HepG2 (cell line): Measurements from ENCODE around the gene CNPY1. TPM values are rescaled to one million over a fixed set of nuclear protein-coding genes. Genes with fewer than 3 reads are reported as not detected.

ENCODE experiments used
- HNF1A ChIP-seq, 2 experiments: sonication (generic) in 1 of 2; formaldehyde crosslinking in 1 of 2; IDR thresholded peaks; 2 replicates each; pipeline versions ENCODE4 v1.4.0 to v1.6.1; 2016 to 2020; ENCODE audit warnings: borderline replicate concordance in 1 of 2, low read depth in 1 of 2, mild to moderate bottlenecking in 1 of 2, missing genetic modification reagents in 1 of 2
- NFE2 ChIP-seq: sonication (generic); formaldehyde crosslinking; IDR thresholded peaks from 2 replicates; pipeline ENCODE4 v1.4.0; 2020; ENCODE audit warnings: missing genetic modification reagents
- SMAD3 ChIP-seq: sonication (generic); formaldehyde crosslinking; IDR thresholded peaks from 2 replicates; pipeline ENCODE4 v1.4.0; 2020; ENCODE audit warnings: missing genetic modification reagents
- ZHX2 ChIP-seq, 2 experiments: sonication (generic) in 1 of 2; formaldehyde crosslinking in 1 of 2; IDR thresholded peaks; 2 replicates each; pipeline versions ENCODE4 v1.6.1 to v1.9.0; 2014 to 2022; ENCODE audit warnings: antibody characterized with exemption in 1 of 2, borderline replicate concordance in 1 of 2, inconsistent platforms in 1 of 2, low read depth in 1 of 2, missing genetic modification reagents in 1 of 2
- polyA plus RNA-seq, 8 experiments: library from polyadenylated mRNA; depleted of rRNA in 3 of 8; stranded (reverse) in 7 of 8; unstranded in 1 of 8; fragments of >200 nt; fragmentation: Illumina TruSeq in 4 of 8; extraction: Trizol in 4 of 8; gene quantifications; 2 replicates each; pipeline versions ENCODE4 v1.2.1 to v1.2.3, GENCODE V29; 2011 to 2016; ENCODE audit warnings: low read depth in 4 of 8, missing spikeins in 1 of 8, mixed read lengths in 1 of 8; ENCODE audit not compliant: insufficient read depth in 1 of 8
- total RNA-seq, 5 experiments: library from RNA; depleted of rRNA; stranded (reverse); fragments of >200 nt; fragmentation: Illumina TruSeq; extraction: Trizol; gene quantifications; 2 replicates each; pipeline ENCODE4 v1.2.3, GENCODE V29; 2016; ENCODE audit warnings: low read depth in 1 of 5

CNPY1 gene
- total and polyA plus RNA-seq, 2 of the 13 experiments (the other 11 are each of a cell fraction or from before 2014, with no cell fraction given), result not detected

DNA sequence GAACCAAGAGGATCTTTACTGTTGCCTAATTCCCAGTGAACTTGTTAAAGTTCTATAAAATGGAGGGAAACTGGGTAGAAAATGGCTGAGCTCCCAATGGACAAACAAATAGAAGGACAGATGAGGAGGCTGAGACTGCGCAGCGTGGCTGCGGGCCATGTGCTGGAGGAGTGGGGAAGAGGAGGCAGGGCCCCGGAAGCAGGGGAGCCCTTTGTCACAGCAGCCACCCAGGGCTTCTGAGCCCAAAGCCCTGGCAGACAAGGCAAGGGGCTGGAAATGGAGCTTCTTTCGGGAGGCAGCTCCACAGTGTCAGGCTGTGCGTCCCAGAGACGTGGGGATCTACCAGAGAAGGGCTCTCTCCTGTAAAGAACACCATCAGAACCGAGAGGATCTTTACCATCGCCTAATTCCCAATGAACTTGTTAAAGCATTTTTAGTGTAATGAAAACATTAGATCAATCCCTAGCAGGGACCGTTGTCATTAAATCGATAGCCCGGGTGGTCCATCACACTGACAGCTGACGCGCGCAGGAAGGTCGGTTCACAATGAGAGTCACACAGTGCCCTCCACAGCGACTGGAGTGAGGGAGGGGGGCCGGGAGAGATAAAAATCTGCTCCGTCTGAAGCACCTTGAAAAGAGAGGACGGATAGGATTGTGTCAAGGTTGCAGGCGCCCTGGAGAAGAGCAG is 14.0 kb upstream of the CNPY1 start (continued):
- TF ChIP-seq NFE2 (no peak), ZHX2 (IDR thresholded peaks at IDR 0.05; ENCODE audit: low read depth) (no peak), ZHX2 (CRISPR knock-in tag; IDR thresholded peaks at IDR 0.05; ENCODE audit: borderline replicate concordance) (no peak), HNF1A (IDR thresholded peaks at IDR 0.05; ENCODE audit: low read depth) (no peak), HNF1A (CRISPR knock-in tag; IDR thresholded peaks at IDR 0.05; ENCODE audit: borderline replicate concordance) (no peak), SMAD3 (CRISPR knock-in tag) (no peak)
